Astrocyte (in vitro differentiated cells and primary cell): ENCODE data around the gene COL19A1.

Source experiments
- CTCF ChIP-seq: IDR thresholded peaks from 2 replicates; pipeline ENCODE4 v1.5.1; 2011; ENCODE audit warnings: low read depth, mild to moderate bottlenecking, inconsistent platforms, low read length, moderate library complexity; ENCODE audit not compliant: insufficient read depth
- EZH2 ChIP-seq: IDR thresholded peaks from 2 replicates; pipeline ENCODE4 v1.6.1; 2012; ENCODE audit warnings: mild to moderate bottlenecking, low read length, inconsistent platforms; ENCODE audit not compliant: insufficient read depth

- TF ChIP-seq CTCF (no peak), EZH2 (no peak)
Measured at GRCh38 chr6:69917834-69918233, 51.5 kb downstream of the COL19A1 start.
